Esophagus muscularis mucosa (tissue), 4 donors: Measurements from ENCODE around the gene DSG3.

Experiments
- EP300 ChIP-seq: sonication (generic); formaldehyde crosslinking; IDR thresholded peaks from one replicate; pipeline ENCODE4 v1.6.1; 2017; ENCODE audit warnings: antibody characterized with exemption
- POLR2A ChIP-seq: fragments of 450-650 bp; IDR thresholded peaks from one replicate; pipeline ENCODE4 v1.6.1; 2017; ENCODE audit warnings: antibody characterized with exemption, moderate library complexity, mild to moderate bottlenecking, low read depth
- TF ChIP-seq, protein P1 (sequence below), 3 experiments: fragments of 200-600 bp in 2 of 3; fragments of 450-650 bp in 1 of 3; sonication (generic) in 2 of 3; IDR thresholded peaks; one replicate each; pipeline ENCODE4 v1.5.1; 2017 to 2019; ENCODE audit warnings: antibody characterized with exemption in 3 of 3, mild to moderate bottlenecking in 2 of 3, moderate library complexity in 1 of 3

DNA sequence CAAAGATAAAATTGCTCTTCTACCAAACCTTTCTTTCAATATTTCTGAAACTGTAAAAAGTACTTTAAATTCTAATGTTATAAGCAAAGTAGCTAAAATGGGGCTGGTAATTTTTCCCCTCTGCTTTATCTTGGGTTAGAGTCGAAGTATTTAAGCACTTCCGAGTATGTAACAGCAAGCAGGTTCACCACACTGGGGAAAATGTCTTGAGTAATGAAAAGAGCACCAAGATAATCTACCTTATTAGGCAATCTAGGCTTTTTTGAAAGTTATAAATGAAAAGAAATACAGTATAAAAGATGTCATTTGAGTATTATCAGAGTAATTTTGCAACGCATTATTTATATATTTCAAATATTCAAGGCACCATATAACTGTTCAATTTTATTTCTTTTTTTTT lies 687 bp upstream of the DSG3 start:
- TF ChIP-seq, protein P1, sequence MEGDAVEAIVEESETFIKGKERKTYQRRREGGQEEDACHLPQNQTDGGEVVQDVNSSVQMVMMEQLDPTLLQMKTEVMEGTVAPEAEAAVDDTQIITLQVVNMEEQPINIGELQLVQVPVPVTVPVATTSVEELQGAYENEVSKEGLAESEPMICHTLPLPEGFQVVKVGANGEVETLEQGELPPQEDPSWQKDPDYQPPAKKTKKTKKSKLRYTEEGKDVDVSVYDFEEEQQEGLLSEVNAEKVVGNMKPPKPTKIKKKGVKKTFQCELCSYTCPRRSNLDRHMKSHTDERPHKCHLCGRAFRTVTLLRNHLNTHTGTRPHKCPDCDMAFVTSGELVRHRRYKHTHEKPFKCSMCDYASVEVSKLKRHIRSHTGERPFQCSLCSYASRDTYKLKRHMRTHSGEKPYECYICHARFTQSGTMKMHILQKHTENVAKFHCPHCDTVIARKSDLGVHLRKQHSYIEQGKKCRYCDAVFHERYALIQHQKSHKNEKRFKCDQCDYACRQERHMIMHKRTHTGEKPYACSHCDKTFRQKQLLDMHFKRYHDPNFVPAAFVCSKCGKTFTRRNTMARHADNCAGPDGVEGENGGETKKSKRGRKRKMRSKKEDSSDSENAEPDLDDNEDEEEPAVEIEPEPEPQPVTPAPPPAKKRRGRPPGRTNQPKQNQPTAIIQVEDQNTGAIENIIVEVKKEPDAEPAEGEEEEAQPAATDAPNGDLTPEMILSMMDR (IDR thresholded peaks at IDR 0.05): no peak
- TF ChIP-seq EP300 (no peak), POLR2A (no peak)
